DOHH2 (cell line): ENCODE data around the gene ANKRD18B.
"Not testable (repeated sequence)": the region's sequence is repeated elsewhere in the genome, so short reads cannot be mapped to it uniquely, and the experiment has no call there.

Source experiments
- EZH2phosphoT487 ChIP-seq: fragments of 200-600 bp; sonication (generic); IDR thresholded peaks from 2 replicates; pipeline ENCODE4 v1.6.1; 2017; ENCODE audit warnings: borderline replicate concordance, mild to moderate bottlenecking, antibody characterized with exemption, low read length, moderate library complexity, mixed read lengths
- TF ChIP-seq, protein P1 (sequence below): fragments of 200-600 bp; sonication (generic); IDR thresholded peaks from one replicate; pipeline ENCODE4 v1.5.1; 2014; ENCODE audit warnings: antibody characterized with exemption, mild to moderate bottlenecking, low read depth, low read length; ENCODE audit not compliant: poor library complexity, severe bottlenecking

DNA sequence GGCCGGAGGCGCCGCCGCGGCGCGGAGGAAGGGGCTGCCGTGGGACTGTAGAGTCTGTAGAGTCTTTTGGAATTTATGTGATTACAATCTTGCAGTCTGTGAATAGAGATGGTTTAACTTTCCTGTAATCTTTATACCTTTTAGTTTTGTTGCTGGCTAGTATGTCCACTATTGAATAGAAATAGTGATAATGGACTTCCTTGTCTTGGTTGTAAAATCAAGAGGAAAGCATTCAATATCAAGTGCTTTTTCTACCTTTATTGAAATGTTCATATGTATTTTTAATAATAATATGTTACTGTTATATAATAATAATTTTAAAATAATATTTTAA is 12.9 kb upstream of the ANKRD18B start:
- not testable (repeated sequence) for TF ChIP-seq EZH2phosphoT487
- TF ChIP-seq, protein P1, sequence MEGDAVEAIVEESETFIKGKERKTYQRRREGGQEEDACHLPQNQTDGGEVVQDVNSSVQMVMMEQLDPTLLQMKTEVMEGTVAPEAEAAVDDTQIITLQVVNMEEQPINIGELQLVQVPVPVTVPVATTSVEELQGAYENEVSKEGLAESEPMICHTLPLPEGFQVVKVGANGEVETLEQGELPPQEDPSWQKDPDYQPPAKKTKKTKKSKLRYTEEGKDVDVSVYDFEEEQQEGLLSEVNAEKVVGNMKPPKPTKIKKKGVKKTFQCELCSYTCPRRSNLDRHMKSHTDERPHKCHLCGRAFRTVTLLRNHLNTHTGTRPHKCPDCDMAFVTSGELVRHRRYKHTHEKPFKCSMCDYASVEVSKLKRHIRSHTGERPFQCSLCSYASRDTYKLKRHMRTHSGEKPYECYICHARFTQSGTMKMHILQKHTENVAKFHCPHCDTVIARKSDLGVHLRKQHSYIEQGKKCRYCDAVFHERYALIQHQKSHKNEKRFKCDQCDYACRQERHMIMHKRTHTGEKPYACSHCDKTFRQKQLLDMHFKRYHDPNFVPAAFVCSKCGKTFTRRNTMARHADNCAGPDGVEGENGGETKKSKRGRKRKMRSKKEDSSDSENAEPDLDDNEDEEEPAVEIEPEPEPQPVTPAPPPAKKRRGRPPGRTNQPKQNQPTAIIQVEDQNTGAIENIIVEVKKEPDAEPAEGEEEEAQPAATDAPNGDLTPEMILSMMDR, result not testable (repeated sequence)
